Fibroblast of pulmonary artery (primary cell): Measurements from ENCODE around the gene STAU1.
"Not testable (repeated sequence)": the region's sequence is repeated elsewhere in the genome, so short reads cannot be mapped to it uniquely, and the experiment has no call there.

ENCODE experiments used
- DNase-seq: peaks from one replicate; pipeline ENCODE4 v3.0.0-alpha.2; 2010; ENCODE audit warnings: low read depth
- H3K4me3 ChIP-seq: replicated peaks from 2 replicates; pipeline ENCODE4 v1.5.1; 2011; ENCODE audit warnings: low read depth, mild to moderate bottlenecking, control low read depth, low read length, moderate library complexity
- TF ChIP-seq, protein P1 (sequence below): IDR thresholded peaks from 2 replicates; pipeline ENCODE4 v1.5.1; 2011; ENCODE audit warnings: mild to moderate bottlenecking, control low read depth, low read length, inconsistent platforms; ENCODE audit errors: missing control alignments

Gene STAU1

DNA sequence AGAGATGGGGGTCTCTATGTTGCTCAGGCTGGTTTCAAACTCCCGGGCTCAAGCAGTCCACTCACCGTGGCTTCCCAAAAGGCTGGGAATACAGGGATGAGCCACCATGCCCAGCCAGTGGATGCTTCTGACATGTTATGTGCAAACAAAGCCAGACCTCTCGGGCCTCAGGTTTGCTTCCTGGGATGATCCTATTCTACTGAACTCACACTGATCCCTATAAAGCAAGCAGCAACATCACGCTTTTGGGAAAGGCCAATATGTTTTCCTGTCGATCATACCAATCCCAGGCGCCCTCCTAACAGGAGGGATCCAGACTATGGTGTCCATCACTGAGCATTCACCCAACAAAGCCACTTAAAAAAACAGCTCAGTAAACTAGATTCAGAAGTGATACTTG, 81.8 kb downstream of the STAU1 start:
- DNase-seq = no peak
- H3K4me3 ChIP-seq = no peak overlapping the region
- TF ChIP-seq, protein P1, sequence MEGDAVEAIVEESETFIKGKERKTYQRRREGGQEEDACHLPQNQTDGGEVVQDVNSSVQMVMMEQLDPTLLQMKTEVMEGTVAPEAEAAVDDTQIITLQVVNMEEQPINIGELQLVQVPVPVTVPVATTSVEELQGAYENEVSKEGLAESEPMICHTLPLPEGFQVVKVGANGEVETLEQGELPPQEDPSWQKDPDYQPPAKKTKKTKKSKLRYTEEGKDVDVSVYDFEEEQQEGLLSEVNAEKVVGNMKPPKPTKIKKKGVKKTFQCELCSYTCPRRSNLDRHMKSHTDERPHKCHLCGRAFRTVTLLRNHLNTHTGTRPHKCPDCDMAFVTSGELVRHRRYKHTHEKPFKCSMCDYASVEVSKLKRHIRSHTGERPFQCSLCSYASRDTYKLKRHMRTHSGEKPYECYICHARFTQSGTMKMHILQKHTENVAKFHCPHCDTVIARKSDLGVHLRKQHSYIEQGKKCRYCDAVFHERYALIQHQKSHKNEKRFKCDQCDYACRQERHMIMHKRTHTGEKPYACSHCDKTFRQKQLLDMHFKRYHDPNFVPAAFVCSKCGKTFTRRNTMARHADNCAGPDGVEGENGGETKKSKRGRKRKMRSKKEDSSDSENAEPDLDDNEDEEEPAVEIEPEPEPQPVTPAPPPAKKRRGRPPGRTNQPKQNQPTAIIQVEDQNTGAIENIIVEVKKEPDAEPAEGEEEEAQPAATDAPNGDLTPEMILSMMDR = no peak

DNA sequence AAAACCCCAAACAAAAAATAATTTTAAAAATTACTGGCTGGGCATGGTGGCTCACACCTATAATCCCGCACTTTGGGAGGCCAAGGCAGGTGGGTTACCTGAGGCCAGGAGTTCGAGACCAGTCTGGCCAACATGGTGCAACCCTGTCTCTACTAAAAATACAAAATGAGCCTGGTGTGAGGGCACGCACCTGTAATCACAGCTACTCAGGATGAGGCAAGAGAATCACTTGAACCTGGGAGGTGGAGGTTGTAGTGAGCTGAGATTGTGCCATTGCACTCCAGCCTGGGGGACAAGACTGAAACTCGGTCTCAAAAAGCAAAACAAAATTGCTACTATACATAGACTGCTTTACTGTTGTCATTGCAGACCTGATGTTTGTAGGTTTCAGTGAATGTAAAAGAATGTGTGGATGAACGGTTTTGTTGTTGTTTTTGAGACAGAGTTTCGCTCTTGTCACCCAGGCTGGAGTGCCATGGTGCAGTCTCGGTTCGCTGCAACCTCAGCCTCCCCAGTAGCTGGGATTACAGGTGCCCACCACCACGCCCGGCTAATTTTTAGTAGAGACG, 83.1 kb downstream of the STAU1 start:
- not testable (repeated sequence) for DNase-seq, H3K4me3 ChIP-seq

DNA sequence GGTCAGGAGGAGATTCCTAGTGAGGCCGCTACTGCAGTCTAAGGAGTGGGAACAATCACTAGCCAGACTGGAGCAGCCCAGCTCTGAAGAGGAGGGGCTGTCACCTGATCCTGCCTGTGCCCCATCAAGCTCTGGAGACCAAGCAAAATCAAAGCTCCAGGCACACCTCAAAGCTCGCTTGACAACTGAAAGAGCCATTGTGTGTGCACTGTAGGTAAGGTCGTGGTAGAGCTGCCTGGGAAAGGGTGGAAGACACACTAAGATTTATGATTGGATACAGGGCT, 83.8 kb downstream of the STAU1 start:
- no peak overlapping the region for H3K4me3 ChIP-seq
- DNase-seq = no peak
- TF ChIP-seq, protein P1 = no peak

DNA sequence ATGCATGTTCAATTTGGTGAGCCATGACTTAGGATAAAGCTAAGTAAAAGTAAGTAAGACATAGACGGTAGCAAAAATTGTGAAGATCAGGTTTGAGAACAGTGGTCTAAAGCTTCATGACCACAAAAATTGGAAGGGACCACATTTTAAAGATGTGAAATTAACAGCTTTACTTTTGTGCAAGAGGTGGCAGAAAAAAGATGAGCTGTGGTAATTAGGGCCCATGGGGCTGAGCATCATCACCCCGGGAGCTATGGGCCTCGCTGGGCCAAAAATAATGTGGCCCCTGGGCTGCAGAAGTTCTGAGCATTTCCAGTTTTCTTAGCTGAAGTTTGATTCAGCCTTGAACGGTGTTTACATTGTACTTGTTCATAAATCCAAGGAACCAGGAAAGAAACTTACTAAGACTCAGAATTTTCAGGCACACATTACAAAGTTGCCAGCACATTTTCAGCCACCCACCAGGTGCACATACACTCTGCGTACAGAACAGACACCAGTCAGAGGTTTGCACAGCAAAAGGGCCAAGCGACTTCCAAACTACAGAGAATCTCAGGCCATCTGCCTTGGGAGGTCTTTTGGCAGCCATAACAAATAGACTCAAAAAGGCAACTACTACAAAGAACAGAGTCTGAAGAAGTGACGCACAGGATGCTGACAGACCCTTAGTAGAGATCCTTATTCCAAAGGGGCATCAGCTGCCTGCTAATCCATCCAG, 84.3 kb downstream of the STAU1 start:
- TF ChIP-seq, protein P1 = no peak
- no peak overlapping the region for H3K4me3 ChIP-seq
- no peak for DNase-seq

DNA sequence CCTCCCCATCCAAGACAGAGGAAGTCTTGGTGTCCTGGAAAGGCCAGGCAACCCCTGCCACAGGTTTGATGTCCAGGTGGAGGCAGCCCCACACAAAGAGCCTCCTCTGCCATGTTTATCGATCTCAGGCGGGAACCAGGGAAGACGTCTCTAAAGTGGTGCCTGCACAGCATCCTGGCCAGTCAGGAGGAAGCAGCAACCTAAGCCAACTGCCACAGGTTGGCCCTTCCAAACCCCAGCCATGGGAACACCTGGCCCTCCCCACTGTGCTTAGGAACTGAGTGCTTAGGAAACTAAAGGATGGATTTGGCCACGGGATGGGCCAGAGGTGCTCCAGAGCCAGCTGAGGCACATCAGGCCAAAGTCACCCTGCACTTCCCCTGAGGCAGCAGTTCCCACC, 85.1 kb downstream of the STAU1 start:
- DNase-seq = no peak
- no peak overlapping the region for H3K4me3 ChIP-seq
- TF ChIP-seq, protein P1 = no peak

DNA sequence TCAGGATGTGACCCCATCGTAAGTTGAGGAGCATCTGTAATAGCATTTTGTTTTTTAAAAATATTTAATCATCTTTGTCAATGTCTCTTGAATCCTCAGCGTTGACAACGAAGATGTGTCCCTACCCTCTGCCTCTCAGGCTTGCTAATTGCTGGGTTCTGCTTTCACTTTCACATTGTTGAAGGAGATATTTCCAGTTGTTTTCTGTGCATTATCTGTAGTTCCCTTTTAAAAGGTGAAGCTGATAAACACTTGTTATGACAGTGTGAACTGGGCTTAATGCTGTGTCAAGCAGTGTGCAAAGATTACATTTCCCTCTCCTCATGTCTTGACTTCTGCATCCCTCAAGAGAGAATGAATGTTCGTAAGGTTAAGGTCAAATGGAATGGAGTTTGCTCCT, 87.2 kb downstream of the STAU1 start:
- no peak for DNase-seq
- TF ChIP-seq, protein P1 = no peak
- H3K4me3 ChIP-seq = no peak overlapping the region

DNA sequence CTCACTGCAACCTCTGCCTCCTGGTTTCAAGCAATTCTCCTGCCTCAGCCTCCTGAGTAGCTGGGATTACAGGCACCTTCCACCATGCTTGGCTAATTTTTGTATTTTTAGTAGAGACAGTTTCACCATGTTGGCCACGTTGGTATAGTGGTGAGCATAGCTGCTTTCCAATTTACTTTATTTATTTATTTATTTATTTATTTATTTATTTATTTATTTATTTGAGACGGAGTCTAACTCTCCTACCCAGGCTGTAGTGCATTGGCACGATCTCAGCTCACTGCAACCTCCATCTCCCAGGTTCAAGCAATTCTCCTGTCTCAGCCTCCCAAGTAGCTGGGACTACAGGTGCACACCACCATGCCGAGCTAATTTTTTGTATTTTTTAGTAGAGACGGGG, 87.8 kb downstream of the STAU1 start:
- not testable (repeated sequence) for DNase-seq, H3K4me3 ChIP-seq

DNA sequence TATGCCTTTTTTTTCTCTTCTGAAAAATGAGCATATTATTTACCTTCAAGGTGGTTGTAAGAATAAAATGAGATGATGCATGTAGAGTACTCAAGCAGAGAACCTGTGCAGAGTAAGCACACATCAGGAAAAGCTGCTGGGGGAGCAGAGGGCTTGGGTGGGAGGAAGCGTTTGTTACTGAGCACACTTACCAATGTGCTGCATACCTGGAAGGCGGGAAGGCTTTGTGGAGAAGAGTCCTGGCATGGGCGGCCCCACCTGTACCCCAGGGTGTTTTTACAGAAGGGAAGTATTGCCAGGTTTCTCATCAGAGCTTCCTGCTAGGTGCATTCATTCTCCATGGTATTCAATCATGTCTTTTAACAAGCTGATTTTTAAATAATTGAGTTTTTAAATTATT, 89.1 kb downstream of the STAU1 start:
- TF ChIP-seq, protein P1 = no peak
- H3K4me3 ChIP-seq = no peak overlapping the region
- DNase-seq = no peak
